Osteocyte (in vitro differentiated cells): ENCODE results near the gene ECE2. TPM values are rescaled to one million over a fixed set of nuclear protein-coding genes. Genes with fewer than 3 reads are reported as not detected.

ENCODE experiments used
- DNase-seq: peaks from one replicate; pipeline ENCODE4 v3.0.0; 2021; ENCODE audit warnings: mixed read lengths; ENCODE audit not compliant: unreplicated experiment; ENCODE audit errors: extremely low spot score
- H3K27ac Mint-ChIP-seq: one replicate; pipeline ENCODE4 v1.8.0; 2021; ENCODE audit warnings: mild to moderate bottlenecking, mixed read lengths; ENCODE audit not compliant: unreplicated experiment
- H3K27me3 Mint-ChIP-seq: one replicate; pipeline ENCODE4 v1.8.0; 2021; ENCODE audit warnings: mixed read lengths; ENCODE audit not compliant: unreplicated experiment
- H3K36me3 Mint-ChIP-seq: one replicate; pipeline ENCODE4 v1.8.0; 2021; ENCODE audit warnings: mixed read lengths; ENCODE audit not compliant: unreplicated experiment
- H3K4me1 Mint-ChIP-seq: one replicate; pipeline ENCODE4 v1.8.0; 2021; ENCODE audit warnings: mixed read lengths; ENCODE audit not compliant: unreplicated experiment
- H3K4me3 Mint-ChIP-seq: one replicate; pipeline ENCODE4 v1.8.0; 2021; ENCODE audit warnings: mild to moderate bottlenecking, moderate library complexity, mixed read lengths; ENCODE audit not compliant: unreplicated experiment
- H3K9me3 Mint-ChIP-seq: one replicate; pipeline ENCODE4 v1.8.0; 2021; ENCODE audit warnings: mixed read lengths; ENCODE audit not compliant: unreplicated experiment
- CTCF ChIP-seq: fragments of 200-600 bp; sonication (generic); IDR thresholded peaks from 2 replicates; pipeline ENCODE4 v1.5.0; 2021; ENCODE audit warnings: antibody characterized with exemption, mild to moderate bottlenecking, moderate library complexity
- total RNA-seq: library from RNA; stranded (reverse); gene quantifications from 2 replicates; pipeline ENCODE4 v1.2.1, GENCODE V29; 2021

ECE2 gene
- total RNA-seq, 1 donor from 2014 or later: not detected

GRCh38 chr3:184249412-184250166 lies 26.2 kb upstream of the ECE2 start, which contains the start of gene EEF1AKMT4:
Gene EEF1AKMT4 (plus strand): TSS chr3:184249672. CDS start chr3:184249695, 23 bp downstream.
- no peaks in the 10 kb centered on the region for H3K9me3 Mint-ChIP-seq
- no peaks in the 10 kb centered on the region for H3K27me3 Mint-ChIP-seq
- peak; percentile 50 for TF ChIP-seq CTCF
- H3K27ac Mint-ChIP-seq: peak within 1 kb of the TSS; percentile 93
- peaks cover 12% of the 10 kb centered on the region for H3K36me3 Mint-ChIP-seq
- DNase-seq: peak; percentile 98
- peak within 1 kb of the TSS; percentile 93 for H3K4me3 Mint-ChIP-seq
- peaks cover 7% of the 10 kb centered on the region for H3K4me1 Mint-ChIP-seq

- DNase-seq: peak; percentile 94
- Mint-ChIP-seq H3K9me3 (no peaks in the 10 kb centered on the region), H3K4me3 (peak overlapping the region; percentile 93), H3K27ac (peak overlapping the region; percentile 41), H3K27me3 (no peaks in the 10 kb centered on the region), H3K36me3 (peaks cover 5% of the 10 kb centered on the region), H3K4me1 (peaks cover 7% of the 10 kb centered on the region)
- TF ChIP-seq CTCF: peak; percentile 95
Measured at GRCh38 chr3:184250167-184250828, 25.5 kb upstream of the ECE2 start.

GRCh38 chr3:184255291-184256039 lies 20.4 kb upstream of the ECE2 start:
- Mint-ChIP-seq H3K27me3 (peaks cover 5% of the 10 kb centered on the region), H3K36me3 (peaks cover 10% of the 10 kb centered on the region), H3K4me3 (no peak overlapping the region), H3K9me3 (no peaks in the 10 kb centered on the region), H3K4me1 (peaks cover 7% of the 10 kb centered on the region), H3K27ac (no peak overlapping the region)
- no peak for DNase-seq
- TF ChIP-seq CTCF: no peak

GRCh38 chr3:184257083-184257915 lies 18.5 kb upstream of the ECE2 start:
- Mint-ChIP-seq H3K36me3 (peaks cover 10% of the 10 kb centered on the region), H3K27ac (no peak overlapping the region), H3K27me3 (peaks cover 13% of the 10 kb centered on the region), H3K4me3 (no peak overlapping the region), H3K9me3 (no peaks in the 10 kb centered on the region), H3K4me1 (peaks cover 17% of the 10 kb centered on the region)
- TF ChIP-seq CTCF: no peak
- no peak for DNase-seq
